ENCODE data around the gene TELO2. TPM values are rescaled to one million over a fixed set of nuclear protein-coding genes. Genes with fewer than 3 reads are reported as not detected.

The TELO2 gene
- total RNA-seq, 2 experiments from 2014 or later, result 29.7 to 30.8 TPM

- DNase-seq (no peak), ATAC-seq (ENCODE audit: poor library complexity) (no peak)
- H3K27me3 ChIP-seq (ENCODE audit: control insufficient read depth in 1 of 2, insufficient read depth in 2 of 2, low read length in 2 of 2), result no peaks in the 10 kb centered on the region
- H3K4me1 ChIP-seq (ENCODE audit: insufficient read depth, low read length), result no peaks in the 10 kb centered on the region
- H3K4me1 Mint-ChIP-seq (ENCODE audit: low read depth), result no peaks in the 10 kb centered on the region
- H3K27ac Mint-ChIP-seq, result no peak overlapping the region
- ChIA-PET CTCF (no interaction called here), POLR2A (no interaction called here)
- no peaks in the 10 kb centered on the region for H3K27me3 Mint-ChIP-seq
- intact Hi-C loops (cut with DNase I, micrococcal nuclease), result no loop called here
- H3K36me3 Mint-ChIP-seq (ENCODE audit: low read depth), result peaks cover 15% of the 10 kb centered on the region
- H3K9me3 ChIP-seq (ENCODE audit: control insufficient read depth in 1 of 2, insufficient read depth in 1 of 2, low read length in 2 of 2), result no peaks in the 10 kb centered on the region
- H3K27ac ChIP-seq (ENCODE audit: low read depth in 1 of 2, low read length in 2 of 2), result no peak overlapping the region
- no peaks in the 10 kb centered on the region for H3K9me3 Mint-ChIP-seq
- H3K36me3 ChIP-seq (ENCODE audit: insufficient read depth, low read length), result peaks cover 52% of the 10 kb centered on the region
- no peak overlapping the region for H3K4me3 ChIP-seq (ENCODE audit: low read length)
- no peak overlapping the region for H3K4me3 Mint-ChIP-seq
- TF ChIP-seq, protein P1, sequence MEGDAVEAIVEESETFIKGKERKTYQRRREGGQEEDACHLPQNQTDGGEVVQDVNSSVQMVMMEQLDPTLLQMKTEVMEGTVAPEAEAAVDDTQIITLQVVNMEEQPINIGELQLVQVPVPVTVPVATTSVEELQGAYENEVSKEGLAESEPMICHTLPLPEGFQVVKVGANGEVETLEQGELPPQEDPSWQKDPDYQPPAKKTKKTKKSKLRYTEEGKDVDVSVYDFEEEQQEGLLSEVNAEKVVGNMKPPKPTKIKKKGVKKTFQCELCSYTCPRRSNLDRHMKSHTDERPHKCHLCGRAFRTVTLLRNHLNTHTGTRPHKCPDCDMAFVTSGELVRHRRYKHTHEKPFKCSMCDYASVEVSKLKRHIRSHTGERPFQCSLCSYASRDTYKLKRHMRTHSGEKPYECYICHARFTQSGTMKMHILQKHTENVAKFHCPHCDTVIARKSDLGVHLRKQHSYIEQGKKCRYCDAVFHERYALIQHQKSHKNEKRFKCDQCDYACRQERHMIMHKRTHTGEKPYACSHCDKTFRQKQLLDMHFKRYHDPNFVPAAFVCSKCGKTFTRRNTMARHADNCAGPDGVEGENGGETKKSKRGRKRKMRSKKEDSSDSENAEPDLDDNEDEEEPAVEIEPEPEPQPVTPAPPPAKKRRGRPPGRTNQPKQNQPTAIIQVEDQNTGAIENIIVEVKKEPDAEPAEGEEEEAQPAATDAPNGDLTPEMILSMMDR (IDR thresholded peaks at IDR 0.05), result no peak
Measured at GRCh38 chr16:1503110-1503955, 10.2 kb downstream of the TELO2 start.

GRCh38 chr16:1505073-1505844 lies 12.1 kb downstream of the TELO2 start:
- no peaks in the 10 kb centered on the region for H3K27me3 ChIP-seq (ENCODE audit: control insufficient read depth in 1 of 2, insufficient read depth in 2 of 2, low read length in 2 of 2)
- Mint-ChIP-seq H3K27ac (no peak overlapping the region), H3K36me3 (ENCODE audit: low read depth) (peaks cover 12% of the 10 kb centered on the region), H3K27me3 (no peaks in the 10 kb centered on the region), H3K9me3 (no peaks in the 10 kb centered on the region), H3K4me3 (no peak overlapping the region), H3K4me1 (ENCODE audit: low read depth) (no peaks in the 10 kb centered on the region)
- H3K36me3 ChIP-seq (ENCODE audit: insufficient read depth, low read length), result peaks cover 46% of the 10 kb centered on the region
- ChIA-PET CTCF (no interaction called here), POLR2A (no interaction called here)
- intact Hi-C loops (cut with DNase I, micrococcal nuclease), result no loop called here
- H3K4me1 ChIP-seq (ENCODE audit: insufficient read depth, low read length), result no peaks in the 10 kb centered on the region
- TF ChIP-seq, protein P1 (IDR thresholded peaks at IDR 0.05), result no peak
- H3K27ac ChIP-seq (ENCODE audit: low read depth in 1 of 2, low read length in 2 of 2), result no peak overlapping the region
- no peak for DNase-seq
- ATAC-seq (ENCODE audit: poor library complexity), result no peak
- no peaks in the 10 kb centered on the region for H3K9me3 ChIP-seq (ENCODE audit: control insufficient read depth in 1 of 2, insufficient read depth in 1 of 2, low read length in 2 of 2)
- H3K4me3 ChIP-seq (ENCODE audit: low read length), result no peak overlapping the region

DNA sequence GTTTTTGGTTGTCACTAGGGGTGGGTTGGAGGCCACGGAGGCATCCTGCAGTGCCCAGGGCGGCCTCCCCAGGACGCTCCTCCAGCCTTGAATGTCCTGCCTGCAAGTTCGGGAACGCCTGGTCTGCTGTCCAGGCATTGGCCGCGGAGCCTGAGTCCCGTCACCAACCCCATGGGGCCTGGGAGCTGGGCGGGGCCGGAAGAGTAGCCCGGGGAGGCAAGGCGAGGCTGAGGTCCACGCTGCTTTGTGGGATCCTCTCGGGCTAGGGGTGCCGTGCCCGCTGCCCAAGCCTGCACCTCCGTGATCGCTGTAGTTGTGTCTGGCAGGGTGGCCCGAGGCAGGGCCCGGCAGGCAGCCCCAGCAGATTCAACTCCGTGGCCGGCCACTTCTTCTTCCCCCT lies 12.8 kb downstream of the TELO2 start:
- no peak overlapping the region for H3K4me3 Mint-ChIP-seq
- no peak overlapping the region for H3K27ac Mint-ChIP-seq
- intact Hi-C loops (cut with DNase I, micrococcal nuclease), result no loop called here
- no peaks in the 10 kb centered on the region for H3K4me1 Mint-ChIP-seq (ENCODE audit: low read depth)
- TF ChIP-seq, protein P1 (IDR thresholded peaks at IDR 0.05), result no peak
- H3K27me3 Mint-ChIP-seq, result no peaks in the 10 kb centered on the region
- ATAC-seq (ENCODE audit: poor library complexity) (no peak), DNase-seq (no peak)
- ChIA-PET CTCF (no interaction called here), POLR2A (no interaction called here)
- no peaks in the 10 kb centered on the region for H3K27me3 ChIP-seq (ENCODE audit: control insufficient read depth in 1 of 2, insufficient read depth in 2 of 2, low read length in 2 of 2)
- H3K4me1 ChIP-seq (ENCODE audit: insufficient read depth, low read length), result no peaks in the 10 kb centered on the region
- H3K27ac ChIP-seq (ENCODE audit: low read depth in 1 of 2, low read length in 2 of 2), result no peak overlapping the region
- no peak overlapping the region for H3K4me3 ChIP-seq (ENCODE audit: low read length)
- H3K9me3 Mint-ChIP-seq, result no peaks in the 10 kb centered on the region
- H3K36me3 Mint-ChIP-seq (ENCODE audit: low read depth), result peaks cover 16% of the 10 kb centered on the region
- H3K9me3 ChIP-seq (ENCODE audit: control insufficient read depth in 1 of 2, insufficient read depth in 1 of 2, low read length in 2 of 2), result no peaks in the 10 kb centered on the region
- H3K36me3 ChIP-seq (ENCODE audit: insufficient read depth, low read length), result peaks cover 43% of the 10 kb centered on the region
